Type B pancreatic cell (in vitro differentiated cells): ENCODE data around the gene SLC34A2. TPM values are rescaled to one million over a fixed set of nuclear protein-coding genes. Genes with fewer than 3 reads are reported as not detected.

Source experiments
- DNase-seq: peaks from one replicate; pipeline ENCODE4 v3.0.0; 2021; ENCODE audit warnings: mixed read lengths; ENCODE audit not compliant: unreplicated experiment; ENCODE audit errors: extremely low spot score
- H3K27ac Mint-ChIP-seq: 2 replicates; pipeline ENCODE4 v1.8.0; 2021; ENCODE audit warnings: mild to moderate bottlenecking, mixed read lengths
- H3K27me3 Mint-ChIP-seq: 2 replicates; pipeline ENCODE4 v1.8.0; 2021; ENCODE audit warnings: mixed read lengths
- H3K36me3 Mint-ChIP-seq: 2 replicates; pipeline ENCODE4 v1.8.0; 2021; ENCODE audit warnings: mixed read lengths
- H3K4me1 Mint-ChIP-seq: one replicate; pipeline ENCODE4 v1.8.0; 2021; ENCODE audit warnings: mixed read lengths; ENCODE audit not compliant: unreplicated experiment
- H3K4me3 Mint-ChIP-seq: 2 replicates; pipeline ENCODE4 v1.8.0; 2021; ENCODE audit warnings: mild to moderate bottlenecking, mixed read lengths
- H3K9me3 Mint-ChIP-seq: 2 replicates; pipeline ENCODE4 v1.8.0; 2021; ENCODE audit warnings: mixed read lengths
- CTCF ChIP-seq: fragments of 200-600 bp; sonication (generic); conservative IDR thresholded peaks from 2 replicates; pipeline ENCODE4 v1.5.0; 2021; ENCODE audit warnings: antibody characterized with exemption, mild to moderate bottlenecking
- total RNA-seq: library from RNA; stranded (reverse); gene quantifications from 2 replicates; pipeline ENCODE4 v1.2.1, GENCODE V29; 2021; ENCODE audit warnings: low replicate concordance

Gene SLC34A2
- total RNA-seq, 1 donor from 2014 or later = 25.7 TPM

DNA sequence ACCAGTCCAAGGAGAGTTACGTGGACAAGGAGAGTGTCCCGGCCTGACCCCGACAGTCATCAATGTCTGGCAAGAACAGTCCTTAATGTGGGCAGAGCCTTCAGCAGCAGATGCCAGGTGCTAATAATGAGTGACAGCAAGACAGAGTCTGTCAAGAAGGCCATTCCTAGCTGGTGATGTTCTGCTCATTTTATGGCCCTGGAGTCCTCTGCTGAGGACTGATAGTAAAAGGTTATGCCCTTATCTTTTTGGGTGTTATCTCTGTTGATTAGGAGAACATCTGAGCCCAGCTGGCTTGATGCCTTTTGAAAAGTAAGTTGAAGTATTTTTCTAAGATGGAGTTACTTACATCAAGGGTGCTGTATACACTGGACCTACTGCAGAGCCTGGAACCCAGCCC, 67.3 kb downstream of the SLC34A2 start:
- no peaks in the 10 kb centered on the region for H3K36me3 Mint-ChIP-seq
- H3K4me1 Mint-ChIP-seq = no peaks in the 10 kb centered on the region
- TF ChIP-seq CTCF = no peak
- H3K27me3 Mint-ChIP-seq = no peaks in the 10 kb centered on the region
- H3K27ac Mint-ChIP-seq = no peak overlapping the region
- no peaks in the 10 kb centered on the region for H3K9me3 Mint-ChIP-seq
- DNase-seq = no peak
- no peak overlapping the region for H3K4me3 Mint-ChIP-seq

DNA sequence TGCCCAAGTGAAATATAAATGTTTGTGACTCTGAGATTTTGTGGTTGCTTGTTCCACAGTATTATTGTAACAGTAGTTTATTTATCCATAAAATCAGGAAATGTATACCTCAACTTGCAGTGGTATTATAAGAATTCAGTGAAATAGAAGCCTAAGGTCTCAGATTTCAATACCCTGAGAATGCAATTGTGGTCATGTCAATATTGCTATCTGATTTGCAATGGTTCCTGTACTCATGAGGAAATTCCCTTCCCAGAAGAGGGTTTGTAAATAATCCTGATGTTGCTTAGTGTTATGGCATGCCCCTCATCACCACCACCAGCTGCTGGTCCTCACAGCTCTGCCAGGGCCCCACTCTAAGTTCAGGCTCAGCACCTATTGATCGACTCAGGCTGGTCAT, 67.8 kb downstream of the SLC34A2 start:
- H3K4me1 Mint-ChIP-seq = no peaks in the 10 kb centered on the region
- H3K27me3 Mint-ChIP-seq = no peaks in the 10 kb centered on the region

DNA sequence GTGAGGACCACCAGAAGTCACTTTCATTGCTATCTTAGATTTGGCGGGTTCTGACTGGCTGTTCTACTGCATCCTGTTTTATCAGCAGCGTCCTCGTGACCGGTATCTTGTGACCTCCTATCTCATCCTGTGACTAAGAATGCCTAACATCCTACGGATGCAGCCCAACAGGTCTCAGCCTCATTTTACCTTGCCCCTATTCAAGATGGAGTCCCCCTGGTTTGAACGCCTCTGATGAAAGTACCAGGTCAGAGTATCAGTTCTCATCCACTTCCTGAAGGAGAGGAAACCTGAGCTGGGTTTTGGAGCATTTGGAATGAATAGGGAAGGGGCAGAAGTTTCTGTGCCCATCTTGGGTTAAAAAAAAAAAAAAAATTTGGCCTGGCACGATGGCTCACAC, 70.2 kb downstream of the SLC34A2 start:
- no peak for TF ChIP-seq CTCF
- no peak for DNase-seq
- Mint-ChIP-seq H3K4me1 (no peaks in the 10 kb centered on the region), H3K27me3 (no peaks in the 10 kb centered on the region), H3K9me3 (no peaks in the 10 kb centered on the region), H3K27ac (no peak overlapping the region), H3K36me3 (no peaks in the 10 kb centered on the region), H3K4me3 (no peak overlapping the region)

More for the DNA sequence above, 67.8 kb downstream of the SLC34A2 start:
- Mint-ChIP-seq H3K4me3 (no peak overlapping the region), H3K27ac (no peak overlapping the region), H3K9me3 (no peaks in the 10 kb centered on the region), H3K36me3 (no peaks in the 10 kb centered on the region)
- no peak for TF ChIP-seq CTCF
- DNase-seq = no peak

- Mint-ChIP-seq H3K9me3 (no peaks in the 10 kb centered on the region), H3K4me1 (no peaks in the 10 kb centered on the region), H3K4me3 (no peak overlapping the region), H3K27me3 (no peaks in the 10 kb centered on the region), H3K27ac (peak overlapping the region; percentile 44), H3K36me3 (no peaks in the 10 kb centered on the region)
- TF ChIP-seq CTCF = no peak
- DNase-seq = no peak
Observed at GRCh38 chr4:25727711-25728493, 72.3 kb downstream of the SLC34A2 start.

Other genes with a start within 250 kb of the SLC34A2 start
- gene SEL1L3, start 207.1 kb downstream of the SLC34A2 start, total RNA-seq = 28.2 and 43.8 TPM in 2 replicates